SU-DHL-6 (cell line): ENCODE measurements around the gene DDIT3.

Experiments
- EZH2phosphoT487 ChIP-seq: fragments of 200-600 bp; sonication (generic), shearing (Covaris generic); conservative IDR thresholded peaks from 2 replicates; pipeline ENCODE4 v1.6.1; 2018; ENCODE audit warnings: mild to moderate bottlenecking, antibody characterized with exemption, low read length, moderate library complexity, mixed read lengths
- TF ChIP-seq, protein P1 (sequence below): fragments of 200-600 bp; sonication (generic); IDR thresholded peaks from one replicate; pipeline ENCODE4 v1.5.1; 2017; ENCODE audit warnings: antibody characterized with exemption, mild to moderate bottlenecking, low read length, moderate library complexity; ENCODE audit not compliant: insufficient read depth, poor library complexity, severe bottlenecking

DNA sequence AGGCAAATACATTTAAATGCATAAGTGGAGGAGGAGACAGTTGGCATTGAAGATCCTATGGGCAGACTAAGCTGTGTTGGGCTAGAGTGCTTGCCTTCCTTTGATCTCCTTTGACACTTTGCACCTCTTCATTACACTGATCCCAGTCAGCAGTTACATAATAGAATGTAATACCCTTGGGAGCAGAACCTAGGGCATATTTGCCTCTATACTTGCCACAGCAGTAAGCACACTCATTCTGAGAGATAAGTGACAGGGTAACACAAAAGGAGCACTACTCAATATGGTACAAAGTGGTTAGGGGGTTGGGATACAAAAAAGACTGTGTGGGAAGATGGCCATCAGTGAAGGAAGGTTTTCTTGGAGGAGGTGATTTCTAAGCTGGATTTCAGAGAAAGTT is 23.5 kb downstream of the DDIT3 start:
- TF ChIP-seq, protein P1, sequence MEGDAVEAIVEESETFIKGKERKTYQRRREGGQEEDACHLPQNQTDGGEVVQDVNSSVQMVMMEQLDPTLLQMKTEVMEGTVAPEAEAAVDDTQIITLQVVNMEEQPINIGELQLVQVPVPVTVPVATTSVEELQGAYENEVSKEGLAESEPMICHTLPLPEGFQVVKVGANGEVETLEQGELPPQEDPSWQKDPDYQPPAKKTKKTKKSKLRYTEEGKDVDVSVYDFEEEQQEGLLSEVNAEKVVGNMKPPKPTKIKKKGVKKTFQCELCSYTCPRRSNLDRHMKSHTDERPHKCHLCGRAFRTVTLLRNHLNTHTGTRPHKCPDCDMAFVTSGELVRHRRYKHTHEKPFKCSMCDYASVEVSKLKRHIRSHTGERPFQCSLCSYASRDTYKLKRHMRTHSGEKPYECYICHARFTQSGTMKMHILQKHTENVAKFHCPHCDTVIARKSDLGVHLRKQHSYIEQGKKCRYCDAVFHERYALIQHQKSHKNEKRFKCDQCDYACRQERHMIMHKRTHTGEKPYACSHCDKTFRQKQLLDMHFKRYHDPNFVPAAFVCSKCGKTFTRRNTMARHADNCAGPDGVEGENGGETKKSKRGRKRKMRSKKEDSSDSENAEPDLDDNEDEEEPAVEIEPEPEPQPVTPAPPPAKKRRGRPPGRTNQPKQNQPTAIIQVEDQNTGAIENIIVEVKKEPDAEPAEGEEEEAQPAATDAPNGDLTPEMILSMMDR, result no peak
- no peak for TF ChIP-seq EZH2phosphoT487
